ENCODE results near the gene HDHD5.

The HDHD5 gene

DNA sequence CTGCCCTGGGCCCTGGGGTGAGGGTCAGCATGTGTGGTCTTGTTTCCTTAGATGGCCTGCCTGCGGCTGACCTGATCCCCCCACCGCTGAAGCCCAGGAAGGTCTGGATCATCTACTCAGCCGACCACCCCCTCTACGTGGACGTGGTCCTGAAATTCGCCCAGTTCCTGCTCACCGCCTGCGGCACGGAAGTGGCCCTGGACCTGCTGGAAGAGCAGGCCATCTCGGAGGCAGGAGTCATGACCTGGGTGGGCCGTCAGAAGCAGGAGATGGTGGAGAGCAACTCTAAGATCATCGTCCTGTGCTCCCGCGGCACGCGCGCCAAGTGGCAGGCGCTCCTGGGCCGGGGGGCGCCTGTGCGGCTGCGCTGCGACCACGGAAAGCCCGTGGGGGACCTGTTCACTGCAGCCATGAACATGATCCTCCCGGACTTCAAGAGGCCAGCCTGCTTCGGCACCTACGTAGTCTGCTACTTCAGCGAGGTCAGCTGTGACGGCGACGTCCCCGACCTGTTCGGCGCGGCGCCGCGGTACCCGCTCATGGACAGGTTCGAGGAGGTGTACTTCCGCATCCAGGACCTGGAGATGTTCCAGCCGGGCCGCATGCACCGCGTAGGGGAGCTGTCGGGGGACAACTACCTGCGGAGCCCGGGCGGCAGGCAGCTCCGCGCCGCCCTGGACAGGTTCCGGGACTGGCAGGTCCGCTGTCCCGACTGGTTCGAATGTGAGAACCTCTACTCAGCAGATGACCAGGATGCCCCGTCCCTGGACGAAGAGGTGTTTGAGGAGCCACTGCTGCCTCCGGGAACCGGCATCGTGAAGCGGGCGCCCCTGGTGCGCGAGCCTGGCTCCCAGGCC is 50.6 kb downstream of the HDHD5 start:
- Histone ChIP-seq H3K36me3 (peaks cover 66% of the 10 kb centered on the region), H3K9ac (no peak overlapping the region), H4K20me1 (peaks cover 69% of the 10 kb centered on the region), H3K27me3 (no peaks in the 10 kb centered on the region), H3K4me2 (no peak overlapping the region), H3K27ac (no peak overlapping the region), H3K4me3 (no peak overlapping the region), H3K4me1 (peaks cover 36% of the 10 kb centered on the region), H3K9me3 (no peaks in the 10 kb centered on the region)
- TF ChIP-seq Cebpa-rat (IDR thresholded peaks at IDR 0.05): no peak

GRCh38 chr22:17107547-17107810 is 51.6 kb downstream of the HDHD5 start:
- H3K4me3 ChIP-seq: no peak overlapping the region
- peak overlapping the region; percentile 69 for H3K4me2 ChIP-seq
- H4K20me1 ChIP-seq: peaks cover 68% of the 10 kb centered on the region
- TF ChIP-seq Cebpa-rat (IDR thresholded peaks at IDR 0.05): no peak
- H3K9me3 ChIP-seq: no peaks in the 10 kb centered on the region
- peaks cover 76% of the 10 kb centered on the region for H3K36me3 ChIP-seq
- no peaks in the 10 kb centered on the region for H3K27me3 ChIP-seq
- H3K9ac ChIP-seq: no peak overlapping the region
- peaks cover 26% of the 10 kb centered on the region for H3K4me1 ChIP-seq
- peak overlapping the region; percentile 41 for H3K27ac ChIP-seq

DNA sequence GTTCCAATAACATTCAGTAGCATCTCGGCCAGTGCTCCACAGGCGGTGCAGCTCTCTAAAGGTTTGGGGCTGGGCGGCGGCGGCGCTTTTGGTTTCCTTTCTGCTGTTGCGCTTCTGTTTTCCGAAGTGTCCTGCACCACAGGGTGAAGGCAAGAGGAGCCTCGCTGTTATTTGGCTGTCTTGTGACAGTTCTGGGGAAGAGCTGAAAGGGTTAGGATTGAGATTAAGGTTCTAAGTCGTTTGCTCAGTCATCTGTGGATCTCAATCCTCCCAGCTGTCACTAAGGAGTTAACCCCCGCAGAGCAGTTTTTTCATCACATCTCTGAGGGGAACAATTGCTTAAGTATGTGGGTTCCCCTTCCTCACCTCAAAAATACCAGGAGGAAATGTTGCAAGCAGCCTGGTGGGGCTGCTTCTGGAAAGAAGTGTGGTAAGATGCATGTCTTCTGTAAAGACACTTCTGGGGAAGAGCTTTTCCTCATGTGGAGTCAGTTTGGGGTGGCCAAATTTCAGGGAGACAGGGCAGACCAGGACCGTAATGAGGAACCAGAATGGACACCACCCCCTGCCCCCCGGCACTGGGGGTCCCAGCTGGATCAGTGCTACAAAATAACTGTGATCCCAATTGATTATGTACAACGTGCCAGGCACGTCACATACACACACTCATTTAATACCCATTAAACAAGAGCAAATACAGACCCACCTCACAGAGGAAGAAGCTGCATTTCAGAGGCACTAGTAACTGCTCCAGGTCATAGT is 52.1 kb downstream of the HDHD5 start:
- Histone ChIP-seq H3K36me3 (peaks cover 81% of the 10 kb centered on the region), H3K4me1 (peaks cover 21% of the 10 kb centered on the region), H3K27me3 (no peaks in the 10 kb centered on the region), H3K4me2 (peak overlapping the region; percentile 69), H3K4me3 (no peak overlapping the region), H3K9ac (0 out of 2 replicates have a peak overlapping the region, but pooled peaks have one; percentile 5), H3K27ac (peak overlapping the region; percentile 41), H4K20me1 (peaks cover 63% of the 10 kb centered on the region), H3K9me3 (no peaks in the 10 kb centered on the region)
- 0 out of 2 replicates have a peak, but pooled peaks have one; percentile 11 for TF ChIP-seq Cebpa-rat (IDR thresholded peaks at IDR 0.05)

GRCh38 chr22:17106161-17106784 is 52.8 kb downstream of the HDHD5 start:
- 0 out of 2 replicates have a peak overlapping the region, but pooled peaks have one; percentile 5 for H3K9ac ChIP-seq
- H3K4me1 ChIP-seq: peaks cover 26% of the 10 kb centered on the region
- H3K9me3 ChIP-seq: no peaks in the 10 kb centered on the region
- peaks cover 88% of the 10 kb centered on the region for H3K36me3 ChIP-seq
- H3K4me2 ChIP-seq: peak overlapping the region; percentile 69
- H3K27ac ChIP-seq: peak overlapping the region; percentile 41; the same call in 1 of the 2 replicates
- no peak overlapping the region for H3K4me3 ChIP-seq
- TF ChIP-seq Cebpa-rat (IDR thresholded peaks at IDR 0.05): no peak
- peaks cover 65% of the 10 kb centered on the region for H4K20me1 ChIP-seq
- no peaks in the 10 kb centered on the region for H3K27me3 ChIP-seq

GRCh38 chr22:17105143-17106129 is 53.6 kb downstream of the HDHD5 start:
- no peak overlapping the region for H3K9ac ChIP-seq

DNA sequence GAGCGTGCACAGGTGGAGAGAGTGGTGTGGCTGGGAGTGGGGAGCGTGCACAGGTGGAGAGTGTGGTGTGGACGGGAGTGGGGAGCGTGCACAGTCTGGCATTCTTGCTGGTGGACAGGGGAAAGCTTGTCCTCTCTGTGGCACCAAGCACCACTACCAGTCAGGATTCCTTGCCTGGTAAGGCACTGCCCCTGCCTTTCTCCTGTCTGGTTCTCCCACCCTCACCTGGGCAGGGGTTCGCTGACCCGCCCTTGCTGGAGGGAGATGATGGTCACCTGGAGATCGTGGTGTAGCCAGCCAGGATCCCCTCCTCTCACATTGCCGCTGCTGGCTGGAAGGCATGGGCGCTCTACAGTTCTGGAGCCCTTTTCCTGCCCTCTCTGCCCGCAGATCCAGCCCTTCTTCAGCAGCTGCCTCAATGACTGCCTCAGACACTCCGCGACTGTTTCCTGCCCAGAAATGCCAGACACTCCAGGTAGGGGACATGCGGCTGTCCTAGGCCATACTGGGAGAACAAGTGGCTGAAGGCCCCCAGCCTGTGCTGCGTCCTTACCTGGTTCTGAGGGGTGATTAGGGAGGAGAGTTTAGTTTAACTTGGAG is 54.6 kb downstream of the HDHD5 start:
- H3K9ac ChIP-seq: no peak overlapping the region
- H3K27ac ChIP-seq: no peak overlapping the region
- TF ChIP-seq Cebpa-rat (IDR thresholded peaks at IDR 0.05): no peak
- no peaks in the 10 kb centered on the region for H3K9me3 ChIP-seq
- H3K4me1 ChIP-seq: peaks cover 28% of the 10 kb centered on the region
- H3K4me3 ChIP-seq: no peak overlapping the region
- H3K4me2 ChIP-seq: no peak overlapping the region
- H3K27me3 ChIP-seq: no peaks in the 10 kb centered on the region
- H4K20me1 ChIP-seq: peaks cover 57% of the 10 kb centered on the region
- peaks cover 92% of the 10 kb centered on the region for H3K36me3 ChIP-seq

More at GRCh38 chr22:17105143-17106129, 53.6 kb downstream of the HDHD5 start:
- Histone ChIP-seq H3K9me3 (no peaks in the 10 kb centered on the region), H4K20me1 (peaks cover 65% of the 10 kb centered on the region), H3K36me3 (peaks cover 92% of the 10 kb centered on the region), H3K27me3 (no peaks in the 10 kb centered on the region), H3K27ac (peak overlapping the region; percentile 41; the same call in 1 of the 2 replicates), H3K4me1 (peaks cover 27% of the 10 kb centered on the region), H3K4me2 (peak overlapping the region; percentile 69; the same call in 1 of the 2 replicates), H3K4me3 (no peak overlapping the region)
- TF ChIP-seq Cebpa-rat (IDR thresholded peaks at IDR 0.05): no peak

- H3K4me3 ChIP-seq: no peak overlapping the region
- H4K20me1 ChIP-seq: peaks cover 59% of the 10 kb centered on the region
- H3K36me3 ChIP-seq: peaks cover 89% of the 10 kb centered on the region
- no peaks in the 10 kb centered on the region for H3K9me3 ChIP-seq
- no peak for TF ChIP-seq Cebpa-rat (IDR thresholded peaks at IDR 0.05)
- no peak overlapping the region for H3K4me2 ChIP-seq
- no peak overlapping the region for H3K27ac ChIP-seq
- peaks cover 39% of the 10 kb centered on the region for H3K4me1 ChIP-seq
- H3K9ac ChIP-seq: no peak overlapping the region
- H3K27me3 ChIP-seq: no peaks in the 10 kb centered on the region
These were observed 55.7 kb downstream of the HDHD5 start for GRCh38 chr22:17103351-17103750.

GRCh38 chr22:17102297-17102667 is 56.8 kb downstream of the HDHD5 start:
- no peak for TF ChIP-seq Cebpa-rat (IDR thresholded peaks at IDR 0.05)
- Histone ChIP-seq H3K4me2 (no peak overlapping the region), H3K9me3 (no peaks in the 10 kb centered on the region), H3K27ac (0 out of 2 replicates have a peak overlapping the region, but pooled peaks have one; percentile 13), H3K36me3 (peaks cover 79% of the 10 kb centered on the region), H4K20me1 (peaks cover 61% of the 10 kb centered on the region), H3K27me3 (no peaks in the 10 kb centered on the region), H3K4me1 (peaks cover 48% of the 10 kb centered on the region), H3K9ac (no peak overlapping the region), H3K4me3 (no peak overlapping the region)
